ENCODE data around the gene IFNA4.
"Not testable (repeated sequence)": the region's sequence is repeated elsewhere in the genome, so short reads cannot be mapped to it uniquely, and the experiment has no call there.

IFNA4 gene

GRCh38 chr9:21187487-21187886 lies at the start of gene IFNA4:
Gene IFNA4 (minus strand): TSS chr9:21187587. CDS start chr9:21187531, 56 bp downstream.
- not testable (repeated sequence) for DNase-seq

- not testable (repeated sequence) for DNase-seq
Observed at GRCh38 chr9:21236360-21236714, 49.0 kb upstream of the IFNA4 start.

GRCh38 chr9:21235468-21236359 lies 48.3 kb upstream of the IFNA4 start:
- DNase-seq: peak; percentile 61

- DNase-seq: no peak
Observed at GRCh38 chr9:21234153-21234687, 46.8 kb upstream of the IFNA4 start.

- DNase-seq: no peak
Observed at GRCh38 chr9:21233258-21233657, 45.9 kb upstream of the IFNA4 start.

- no peak for DNase-seq
Observed at GRCh38 chr9:21228122-21228521, 40.7 kb upstream of the IFNA4 start, which contains the start of gene IFNA17. Gene IFNA17 (minus strand): TSS chr9:21228222. CDS start chr9:21228173, 49 bp downstream.

- DNase-seq: not testable (repeated sequence)
Observed at GRCh38 chr9:21217211-21217610, 29.8 kb upstream of the IFNA4 start, which contains the start of gene IFNA16. Gene IFNA16 (minus strand): TSS chr9:21217311. CDS start chr9:21217305, 6 bp downstream.

GRCh38 chr9:21213411-21214326 lies 26.3 kb upstream of the IFNA4 start:
- not testable (repeated sequence) for DNase-seq

GRCh38 chr9:21212160-21212559 lies 24.8 kb upstream of the IFNA4 start:
- not testable (repeated sequence) for DNase-seq

- not testable (repeated sequence) for DNase-seq
Observed at GRCh38 chr9:21210782-21211181, 23.4 kb upstream of the IFNA4 start.

GRCh38 chr9:21210311-21210710 lies 22.9 kb upstream of the IFNA4 start:
- no peak for DNase-seq

GRCh38 chr9:21207043-21207442 lies 19.7 kb upstream of the IFNA4 start, which contains the start of gene IFNA10:
Gene IFNA10 (minus strand): TSS chr9:21207143. CDS start chr9:21207097, 46 bp downstream.
- not testable (repeated sequence) for DNase-seq

GRCh38 chr9:21205204-21205603 lies 17.8 kb upstream of the IFNA4 start:
- no peak for DNase-seq

- DNase-seq: not testable (repeated sequence)
Observed at GRCh38 chr9:21202105-21202504, 14.7 kb upstream of the IFNA4 start, which contains the start of gene IFNA7. Gene IFNA7 (minus strand): TSS chr9:21202205. CDS start chr9:21202165, 40 bp downstream.

- peak; percentile 22 for DNase-seq
Observed at GRCh38 chr9:21194867-21195776, 7.7 kb upstream of the IFNA4 start.

GRCh38 chr9:21182810-21183736 lies 4.3 kb downstream of the IFNA4 start:
- peak; percentile 20 for DNase-seq

- DNase-seq: no peak
Observed at GRCh38 chr9:21174671-21175070, 12.7 kb downstream of the IFNA4 start.

- DNase-seq: no peak
Observed at GRCh38 chr9:21172156-21172555, 15.2 kb downstream of the IFNA4 start.

GRCh38 chr9:21171351-21171750 lies 16.0 kb downstream of the IFNA4 start:
- no peak for DNase-seq

- DNase-seq: not testable (repeated sequence)
Observed at GRCh38 chr9:21166560-21166959, 20.8 kb downstream of the IFNA4 start, which contains the start of gene IFNA21. Gene IFNA21 (minus strand): TSS chr9:21166660. CDS start chr9:21166612, 48 bp downstream.
